H9 (cell line): ENCODE measurements around the gene FGD5. TPM values are rescaled to one million over a fixed set of nuclear protein-coding genes. Genes with fewer than 3 reads are reported as not detected.

Source experiments
- DNase-seq: peaks from one replicate; pipeline ENCODE4 v3.0.0-alpha.2; 2017
- H2AFZ ChIP-seq: one replicate; pipeline ENCODE4 v1.6.1; 2013; ENCODE audit warnings: mild to moderate bottlenecking, low read length, control low read depth, moderate library complexity
- H2AK5ac ChIP-seq: 2 replicates; pipeline ENCODE4 v1.6.1; 2013; ENCODE audit warnings: low read length, control low read depth, mixed read lengths; ENCODE audit not compliant: insufficient read length
- H2BK120ac ChIP-seq: one replicate; pipeline ENCODE4 v1.6.1; 2013; ENCODE audit warnings: low read depth, mild to moderate bottlenecking, low read length, control low read depth, inconsistent platforms; ENCODE audit not compliant: poor library complexity, severe bottlenecking
- H2BK12ac ChIP-seq: 2 replicates; pipeline ENCODE4 v1.6.1; 2013; ENCODE audit warnings: low read length, control low read depth, mixed read lengths, low read depth; ENCODE audit not compliant: insufficient read length
- H2BK15ac ChIP-seq: 2 replicates; pipeline ENCODE4 v1.6.1; 2013; ENCODE audit warnings: low read depth, low read length, control low read depth
- H2BK20ac ChIP-seq: one replicate; pipeline ENCODE4 v1.6.1; 2013; ENCODE audit warnings: low read depth, mild to moderate bottlenecking, low read length, control low read depth, inconsistent platforms; ENCODE audit not compliant: poor library complexity, severe bottlenecking
- H2BK5ac ChIP-seq: 2 replicates; pipeline ENCODE4 v1.6.1; 2013; ENCODE audit warnings: low read length, control low read depth, mixed read lengths; ENCODE audit not compliant: insufficient read length
- H3K14ac ChIP-seq: 2 replicates; pipeline ENCODE4 v1.6.1; 2013; ENCODE audit warnings: low read length, control low read depth; ENCODE audit not compliant: insufficient read depth
- H3K18ac ChIP-seq: 2 replicates; pipeline ENCODE4 v1.6.1; 2013; ENCODE audit warnings: low read depth, mild to moderate bottlenecking, mixed read lengths, low read length, control low read depth; ENCODE audit not compliant: insufficient read length
- H3K23ac ChIP-seq: 2 replicates; pipeline ENCODE4 v1.6.1; 2013; ENCODE audit warnings: low read length, control low read depth, mixed read lengths, low read depth; ENCODE audit not compliant: insufficient read length
- H3K23me2 ChIP-seq: 2 replicates; pipeline ENCODE4 v1.6.1; 2013; ENCODE audit warnings: low read depth, mild to moderate bottlenecking, mixed read lengths, low read length, control low read depth; ENCODE audit not compliant: insufficient read length, poor library complexity, severe bottlenecking
- H3K27ac ChIP-seq: 2 replicates; pipeline ENCODE4 v1.5.1; 2013; ENCODE audit warnings: low read length, control low read depth, mixed read lengths, low read depth; ENCODE audit not compliant: insufficient read length
- H3K27me3 ChIP-seq: 2 replicates; pipeline ENCODE4 v1.6.1; 2013; ENCODE audit warnings: low read length, control low read depth, inconsistent platforms; ENCODE audit not compliant: insufficient read depth
- H3K4ac ChIP-seq: 2 replicates; pipeline ENCODE4 v1.6.1; 2013; ENCODE audit warnings: low read depth, mild to moderate bottlenecking, control low read depth, inconsistent platforms, low read length, moderate library complexity
- H3K4me1 ChIP-seq: 2 replicates; pipeline ENCODE4 v1.6.1; 2013; ENCODE audit warnings: low read length, control low read depth, inconsistent platforms; ENCODE audit not compliant: insufficient read depth
- H3K4me2 ChIP-seq: 2 replicates; pipeline ENCODE4 v1.6.1; 2013; ENCODE audit warnings: low read length, control low read depth, mixed read lengths; ENCODE audit not compliant: insufficient read length, insufficient read depth
- H3K56ac ChIP-seq: 2 replicates; pipeline ENCODE4 v1.6.1; 2013; ENCODE audit warnings: low read depth, mild to moderate bottlenecking, mixed read lengths, low read length, control low read depth; ENCODE audit not compliant: insufficient read length
- H3K79me1 ChIP-seq: 2 replicates; pipeline ENCODE4 v1.6.1; 2013; ENCODE audit warnings: low read depth, mild to moderate bottlenecking, moderate library complexity, low read length, control low read depth, inconsistent platforms; ENCODE audit not compliant: insufficient read depth, poor library complexity, severe bottlenecking
- H3K79me2 ChIP-seq: 2 replicates; pipeline ENCODE4 v1.6.1; 2013; ENCODE audit warnings: low read length, control low read depth, inconsistent platforms; ENCODE audit not compliant: insufficient read depth
- H3K9ac ChIP-seq: 2 replicates; pipeline ENCODE4 v1.6.1; 2013; ENCODE audit warnings: low read length, control low read depth, mixed read lengths; ENCODE audit not compliant: insufficient read length; ENCODE audit errors: extremely low read depth
- H3K9me3 ChIP-seq: one replicate; pipeline ENCODE4 v1.6.1; 2013; ENCODE audit warnings: low read depth, low read length, inconsistent platforms; ENCODE audit not compliant: control insufficient read depth
- H3T11ph ChIP-seq: one replicate; pipeline ENCODE4 v1.6.1; 2013; ENCODE audit warnings: mild to moderate bottlenecking, low read length, control low read depth, inconsistent platforms
- H4K20me1 ChIP-seq: one replicate; pipeline ENCODE4 v1.6.1; 2013; ENCODE audit not compliant: control insufficient read depth, insufficient read length, insufficient read depth
- H4K5ac ChIP-seq: 2 replicates; pipeline ENCODE4 v1.6.1; 2013; ENCODE audit warnings: low read depth, mild to moderate bottlenecking, mixed read lengths, low read length, control low read depth; ENCODE audit not compliant: insufficient read length
- H4K8ac ChIP-seq: replicated peaks from 2 replicates; pipeline ENCODE4 v1.6.1; 2013; ENCODE audit warnings: low read length, control low read depth, mixed read lengths, low read depth; ENCODE audit not compliant: insufficient read length
- H4K91ac ChIP-seq: 2 replicates; pipeline ENCODE4 v1.6.1; 2013; ENCODE audit warnings: low read depth, mild to moderate bottlenecking, moderate library complexity, mixed read lengths, low read length, control low read depth; ENCODE audit not compliant: insufficient read length
- H3K27ac Mint-ChIP-seq, 3 experiments: 2 replicates in 2 of 3; 3 replicates in 1 of 3; pipeline ENCODE4 v1.8.0; 2020 to 2021; ENCODE audit warnings: mixed read lengths in 3 of 3, mild to moderate bottlenecking in 1 of 3, moderate library complexity in 1 of 3
- H3K27me3 Mint-ChIP-seq: 2 replicates; pipeline ENCODE4 v1.8.0; 2021; ENCODE audit warnings: low read depth, mild to moderate bottlenecking, moderate library complexity, mixed read lengths
- H3K36me3 Mint-ChIP-seq, 3 experiments: 2 replicates in 2 of 3; 3 replicates in 1 of 3; pipeline ENCODE4 v1.8.0; 2020 to 2021; ENCODE audit warnings: low read depth in 3 of 3, mixed read lengths in 3 of 3; ENCODE audit not compliant: insufficient read depth in 1 of 3
- H3K4me1 Mint-ChIP-seq, 2 experiments: 2 replicates each; pipeline ENCODE4 v1.8.0; 2020; ENCODE audit warnings: mixed read lengths in 2 of 2
- H3K4me3 Mint-ChIP-seq, 2 experiments: 2 replicates in 1 of 2; 3 replicates in 1 of 2; pipeline ENCODE4 v1.8.0; 2020 to 2021; ENCODE audit warnings: mild to moderate bottlenecking in 2 of 2, mixed read lengths in 2 of 2, moderate library complexity in 1 of 2
- H3K9me3 Mint-ChIP-seq, 2 experiments: 2 replicates in 1 of 2; 3 replicates in 1 of 2; pipeline ENCODE4 v1.8.0; 2020; ENCODE audit warnings: mild to moderate bottlenecking in 2 of 2, mixed read lengths in 2 of 2, moderate library complexity in 1 of 2
- CTCF ChIP-seq: fragments of 200-600 bp; sonication (generic); conservative IDR thresholded peaks from 3 replicates; pipeline ENCODE4 v1.8.0; 2021; ENCODE audit warnings: antibody characterized with exemption, mild to moderate bottlenecking
- WGBS: extraction: QIAGEN DNeasy Blood & Tissue Kit; methylation state at CpG from one replicate; pipeline ENCODE4 v1.1.7; 2013; ENCODE audit warnings: missing lambda C conversion rate, low lambda C conversion rate, mixed read lengths; ENCODE audit not compliant: insufficient read length; ENCODE audit errors: extremely low coverage; 5-methylcytosine and 5-hydroxymethylcytosine counted together
- total RNA-seq: library from RNA; stranded (reverse); gene quantifications from 2 replicates; pipeline ENCODE4 v1.2.1, GENCODE V29; 2021

Gene FGD5
- total RNA-seq, 1 experiment from 2014 or later, result 7.8 TPM

- Mint-ChIP-seq H3K27ac (no peak overlapping the region), H3K4me3 (no peak overlapping the region), H3K4me1 (peaks cover 22 to 26% of the 10 kb centered on the region in 2 experiments), H3K27me3 (peaks cover 3% of the 10 kb centered on the region; the same call in 1 of the 2 replicates), H3K9me3 (no peaks in the 10 kb centered on the region), H3K36me3 (no peaks in the 10 kb centered on the region)
- no peak for DNase-seq
- Histone ChIP-seq H2BK15ac (peak overlapping the region; percentile 37; the same call in 1 of the 2 replicates), H3K18ac (no peak overlapping the region), H3K14ac (no peak overlapping the region), H3K23ac (no peak overlapping the region), H3K4ac (no peak overlapping the region), H2BK12ac (no peak overlapping the region), H2BK20ac (no peak overlapping the region), H2BK120ac (no peak overlapping the region), H2BK5ac (no peak overlapping the region), H3K9me3 (no peaks in the 10 kb centered on the region), H4K5ac (no peak overlapping the region), H3K27ac (no peak overlapping the region), H3K23me2 (no peaks in the 10 kb centered on the region), H4K20me1 (no peaks in the 10 kb centered on the region), H2AK5ac (no peak overlapping the region), H4K8ac (no peak overlapping the region), H3K79me1 (no peaks in the 10 kb centered on the region), H3K27me3 (no peaks in the 10 kb centered on the region), H3K4me2 (no peak overlapping the region), H3K4me1 (peaks cover 4% of the 10 kb centered on the region; the same call in 1 of the 2 replicates), H4K91ac (no peak overlapping the region), H2AFZ (no peak overlapping the region), H3T11ph (no peak overlapping the region), H3K56ac (no peak overlapping the region), H3K79me2 (no peaks in the 10 kb centered on the region), H3K9ac (no peak overlapping the region)
- no peak for TF ChIP-seq CTCF
- no CpG with 5 or more reads among the region's 12 CpGs for WGBS
These were observed 58.2 kb downstream of the FGD5 start for GRCh38 chr3:14876921-14877333.
